ENCODE results near the gene DCST1.

GRCh38 chr1:155093911-155094621 lies 60.4 kb downstream of the DCST1 start:
- TF ChIP-seq GATA2 (IDR thresholded peaks at IDR 0.05; ENCODE audit: low read depth, low read length) (no peak), GATA3 (IDR thresholded peaks at IDR 0.05; ENCODE audit: low read depth, low read length) (no peak)

All from SH-SY5Y (cell line).